ENCODE results near the gene FIBP.
A peak's percentile ranks its signal among the peaks of the same experiment; 100 is the strongest.

The FIBP gene

DNA sequence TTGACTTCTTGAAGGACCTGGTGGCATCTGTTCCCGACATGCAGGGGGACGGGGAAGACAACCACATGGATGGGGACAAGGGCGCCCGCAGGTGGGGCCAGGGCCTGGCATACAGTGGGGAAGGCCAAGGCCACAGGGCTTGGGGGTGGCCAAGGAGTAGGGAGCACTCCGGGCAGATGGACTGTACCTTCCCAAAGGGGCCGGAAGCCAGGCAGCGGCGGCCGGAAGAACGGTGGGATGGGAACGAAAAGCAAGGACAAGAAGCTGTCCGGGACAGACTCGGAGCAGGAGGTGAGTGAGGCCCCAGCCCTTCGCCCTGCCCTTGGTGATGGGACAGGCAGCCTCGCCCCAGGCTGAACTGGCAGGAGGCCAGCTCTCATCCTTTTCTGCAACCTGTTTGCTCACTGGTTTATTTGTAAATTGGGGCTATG, 32.1 kb upstream of the FIBP start:
- Histone ChIP-seq H3K4me1 (ENCODE audit: control insufficient read depth, insufficient read depth, low read length) (peaks cover 42% of the 10 kb centered on the region), H3K27me3 (ENCODE audit: control insufficient read depth, insufficient read depth, low read length) (no peaks in the 10 kb centered on the region), H3K36me3 (ENCODE audit: insufficient read depth, low read length) (peaks cover 60% of the 10 kb centered on the region), H3K9me3 (replicated peaks; ENCODE audit: low read length) (no peaks in the 10 kb centered on the region), H3K9ac (ENCODE audit: low read depth, low read length) (peak overlapping the region; percentile 88), H3K4me3 (ENCODE audit: low read length) (peak overlapping the region; percentile 93), H3K4me2 (ENCODE audit: low read length) (peak overlapping the region; percentile 93)

DNA sequence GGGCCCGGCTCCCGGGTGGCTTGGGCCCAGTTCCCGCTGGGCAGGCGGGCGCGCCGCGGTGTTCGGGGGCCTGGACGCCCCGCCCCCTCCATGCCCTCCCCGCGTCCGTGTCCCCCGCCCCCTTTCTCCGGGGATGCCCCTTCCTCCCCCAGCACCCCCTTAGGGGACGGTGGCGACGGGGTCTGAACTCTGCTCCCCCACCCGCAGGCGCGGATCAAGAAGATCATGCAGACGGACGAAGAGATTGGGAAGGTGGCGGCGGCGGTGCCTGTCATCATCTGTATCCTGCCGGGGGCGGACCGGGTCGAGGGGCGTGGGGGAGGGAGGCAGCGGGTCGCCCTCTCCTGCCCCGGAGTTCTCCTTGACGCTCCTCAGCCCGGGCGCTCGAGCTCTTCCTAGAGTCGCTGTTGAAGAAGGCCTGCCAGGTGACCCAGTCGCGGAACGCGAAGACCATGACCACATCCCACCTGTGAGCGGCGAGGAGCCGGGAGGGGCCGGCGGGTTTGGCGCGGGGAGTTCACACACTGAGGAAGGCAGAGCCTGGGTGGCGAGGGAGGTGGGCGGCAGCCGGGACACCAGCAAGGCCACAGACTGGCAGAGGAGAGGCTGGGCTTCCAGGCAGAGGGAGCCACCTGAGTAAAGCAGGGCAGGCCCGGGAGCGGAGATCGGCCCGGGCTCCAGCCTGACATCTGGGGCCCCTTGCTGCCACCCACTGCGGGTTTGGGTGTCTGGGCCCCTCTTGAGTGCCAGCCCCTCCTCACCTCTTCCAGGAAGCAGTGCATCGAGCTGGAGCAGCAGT, 31.5 kb upstream of the FIBP start:
- no peaks in the 10 kb centered on the region for H3K27me3 ChIP-seq (ENCODE audit: control insufficient read depth, insufficient read depth, low read length)
- H3K9ac ChIP-seq (ENCODE audit: low read depth, low read length) = peak overlapping the region; percentile 88
- peaks cover 53% of the 10 kb centered on the region for H3K36me3 ChIP-seq (ENCODE audit: insufficient read depth, low read length)
- H3K9me3 ChIP-seq (replicated peaks; ENCODE audit: low read length) = no peaks in the 10 kb centered on the region
- H3K4me3 ChIP-seq (ENCODE audit: low read length) = peak overlapping the region; percentile 93
- peak overlapping the region; percentile 93 for H3K4me2 ChIP-seq (ENCODE audit: low read length)
- peaks cover 49% of the 10 kb centered on the region for H3K4me1 ChIP-seq (ENCODE audit: control insufficient read depth, insufficient read depth, low read length)

DNA sequence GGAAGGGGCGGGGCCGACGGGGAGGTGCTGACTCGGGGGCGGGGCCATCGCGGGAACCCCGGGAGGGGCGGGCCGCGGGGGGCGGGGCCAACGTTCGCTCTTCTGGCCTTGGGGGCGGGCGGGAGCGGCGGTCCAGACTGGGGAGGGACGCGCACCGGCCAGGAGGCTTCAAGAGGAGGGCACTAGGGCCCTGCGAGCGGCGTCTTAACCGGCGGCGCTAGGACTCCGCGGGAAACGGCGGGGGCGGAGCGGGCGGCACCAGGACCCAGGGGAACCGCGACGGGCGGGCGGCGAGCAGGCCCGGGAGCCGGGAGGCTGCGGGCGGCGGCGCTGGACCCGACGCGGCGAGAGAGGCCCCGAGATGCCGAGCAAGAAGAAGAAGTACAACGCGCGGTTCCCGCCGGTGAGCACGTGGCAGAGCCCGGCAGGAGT, 30.9 kb upstream of the FIBP start, which contains the start of gene DRAP1:
TSS of gene DRAP1 (plus strand) at position 286 of the 432 bp plus-strand sequence. CDS start at position 362, 76 bp downstream.
- H3K9ac ChIP-seq (ENCODE audit: low read depth, low read length) = peak within 1 kb of the TSS; percentile 98
- no peaks in the 10 kb centered on the region for H3K27me3 ChIP-seq (ENCODE audit: control insufficient read depth, insufficient read depth, low read length)
- peaks cover 55% of the 10 kb centered on the region for H3K4me1 ChIP-seq (ENCODE audit: control insufficient read depth, insufficient read depth, low read length)
- peak within 1 kb of the TSS; percentile 93 for H3K4me3 ChIP-seq (ENCODE audit: low read length)
- no peaks in the 10 kb centered on the region for H3K9me3 ChIP-seq (replicated peaks; ENCODE audit: low read length)
- H3K4me2 ChIP-seq (ENCODE audit: low read length) = peak within 1 kb of the TSS; percentile 95
- H3K36me3 ChIP-seq (ENCODE audit: insufficient read depth, low read length) = peaks cover 47% of the 10 kb centered on the region

DNA sequence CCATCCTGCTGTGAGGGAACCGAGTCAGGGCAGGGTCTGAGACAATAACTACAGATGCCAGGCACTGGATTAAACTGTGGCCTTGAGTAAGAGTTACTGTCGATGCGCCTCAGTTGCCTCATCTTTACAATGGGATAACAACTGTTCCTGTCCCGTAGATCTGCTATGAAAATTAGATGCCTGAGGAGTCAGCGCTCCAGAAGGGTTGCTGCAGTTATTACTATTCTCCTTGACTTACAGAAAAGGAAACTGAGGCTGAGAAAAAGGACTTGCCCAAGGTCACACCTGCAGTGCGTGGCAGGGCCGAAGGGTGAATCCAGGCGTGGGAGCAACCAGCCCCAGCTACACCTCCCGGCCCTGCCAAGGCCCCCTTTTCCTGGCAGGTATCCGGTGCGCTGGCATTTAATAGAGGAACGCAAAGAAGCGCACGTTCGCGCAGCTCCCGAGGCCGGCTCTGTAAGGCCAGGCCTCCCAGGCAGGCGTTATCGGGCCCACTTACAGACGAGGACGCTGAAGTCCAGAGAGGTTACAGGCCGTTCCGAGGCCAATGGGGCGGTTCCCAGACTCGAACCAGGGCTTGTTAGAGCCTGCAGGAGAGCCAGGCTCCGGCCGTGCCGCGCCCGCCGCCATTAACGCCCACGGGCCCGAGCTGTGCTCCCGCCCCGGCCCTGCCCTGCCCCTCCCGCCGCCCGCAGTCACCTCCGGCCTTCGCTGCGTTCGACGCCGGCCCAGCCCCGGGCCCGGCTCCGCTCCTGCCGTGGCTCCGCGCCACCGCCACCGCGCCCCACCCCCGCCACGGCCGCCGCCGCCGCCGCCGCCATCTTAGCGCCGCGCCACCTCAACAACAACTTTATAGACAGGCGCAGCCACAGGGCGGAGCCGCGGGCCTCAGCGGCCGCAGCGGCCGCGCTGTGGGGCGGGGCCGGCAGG, 30.2 kb upstream of the FIBP start, which contains the start of gene C11orf68:
TSS of gene C11orf68 (minus strand) at position 852 of the 930 bp plus-strand sequence. CDS start at position 821, 31 bp downstream.
- peak within 1 kb of the TSS; percentile 93 for H3K4me3 ChIP-seq (ENCODE audit: low read length)
- H3K9ac ChIP-seq (ENCODE audit: low read depth, low read length) = peak within 1 kb of the TSS; percentile 98
- no peaks in the 10 kb centered on the region for H3K9me3 ChIP-seq (replicated peaks; ENCODE audit: low read length)
- H3K36me3 ChIP-seq (ENCODE audit: insufficient read depth, low read length) = peaks cover 47% of the 10 kb centered on the region
- H3K27me3 ChIP-seq (ENCODE audit: control insufficient read depth, insufficient read depth, low read length) = no peaks in the 10 kb centered on the region
- H3K4me2 ChIP-seq (ENCODE audit: low read length) = peak within 1 kb of the TSS; percentile 95
- H3K4me1 ChIP-seq (ENCODE audit: control insufficient read depth, insufficient read depth, low read length) = peaks cover 62% of the 10 kb centered on the region

DNA sequence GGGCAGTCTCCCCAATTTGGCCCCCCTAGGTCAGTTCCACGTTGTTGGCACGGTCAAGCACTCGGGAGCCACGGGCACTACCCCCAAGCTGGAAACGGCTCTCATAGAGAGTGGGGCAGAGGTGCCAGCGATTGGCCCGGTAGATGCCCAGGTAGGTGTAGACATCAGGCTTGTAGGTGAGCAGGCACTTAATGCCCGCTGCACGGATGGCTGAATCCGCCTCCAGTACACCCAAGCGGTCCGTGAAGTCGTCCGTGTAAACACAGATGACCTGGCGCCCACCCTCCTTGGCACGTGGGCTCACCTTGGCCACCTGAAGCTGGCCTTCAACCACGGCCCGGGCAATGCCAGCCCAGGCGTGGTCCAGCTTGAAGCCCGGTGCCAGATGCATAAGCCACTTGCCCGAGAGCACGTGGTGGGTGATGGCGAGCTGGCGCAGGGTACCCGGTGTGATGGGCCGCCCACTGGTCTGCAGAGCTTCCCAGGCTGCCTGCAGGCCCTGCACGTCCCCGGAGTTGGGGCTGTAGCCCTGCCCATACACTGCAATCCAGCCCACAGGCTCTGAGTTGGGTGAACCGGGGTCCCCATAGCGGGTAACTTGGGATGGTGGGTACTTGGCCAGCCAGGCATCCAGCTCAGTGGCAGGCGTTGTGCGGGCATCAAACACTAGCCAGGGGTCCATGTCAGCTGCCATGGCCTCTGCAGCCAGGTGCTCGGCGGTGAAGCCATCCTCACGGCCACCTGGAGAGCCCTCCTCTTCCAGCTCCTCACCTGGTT, 29.4 kb upstream of the FIBP start:
- H3K36me3 ChIP-seq (ENCODE audit: insufficient read depth, low read length) = peaks cover 39% of the 10 kb centered on the region
- no peaks in the 10 kb centered on the region for H3K9me3 ChIP-seq (replicated peaks; ENCODE audit: low read length)
- peak overlapping the region; percentile 98 for H3K9ac ChIP-seq (ENCODE audit: low read depth, low read length)
- H3K4me3 ChIP-seq (ENCODE audit: low read length) = peak overlapping the region; percentile 87
- no peaks in the 10 kb centered on the region for H3K27me3 ChIP-seq (ENCODE audit: control insufficient read depth, insufficient read depth, low read length)
- peak overlapping the region; percentile 95 for H3K4me2 ChIP-seq (ENCODE audit: low read length)
- H3K4me1 ChIP-seq (ENCODE audit: control insufficient read depth, insufficient read depth, low read length) = peaks cover 70% of the 10 kb centered on the region

DNA sequence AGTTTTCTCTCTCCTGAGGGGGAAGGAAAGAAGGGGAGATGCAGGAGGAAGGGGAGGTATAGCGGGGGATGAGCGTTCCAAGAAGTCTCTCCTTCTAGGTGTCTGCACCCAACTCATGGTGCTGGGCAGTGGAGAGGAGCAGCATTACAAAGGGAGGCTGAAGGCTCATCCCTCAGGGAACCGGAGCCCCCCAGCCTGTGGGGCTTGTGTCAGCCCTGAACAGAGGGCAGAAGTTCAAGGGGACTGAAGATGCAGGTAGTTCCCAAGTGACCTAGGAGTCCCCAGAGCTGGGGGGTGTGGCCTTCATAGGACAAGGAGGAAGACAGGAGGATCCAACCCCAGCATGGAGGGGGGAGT, 28.8 kb upstream of the FIBP start:
- Histone ChIP-seq H3K36me3 (ENCODE audit: insufficient read depth, low read length) (peaks cover 33% of the 10 kb centered on the region), H3K9ac (ENCODE audit: low read depth, low read length) (peak overlapping the region; percentile 98), H3K4me3 (ENCODE audit: low read length) (peak overlapping the region; percentile 87), H3K9me3 (replicated peaks; ENCODE audit: low read length) (no peaks in the 10 kb centered on the region), H3K4me1 (ENCODE audit: control insufficient read depth, insufficient read depth, low read length) (peaks cover 73% of the 10 kb centered on the region), H3K4me2 (ENCODE audit: low read length) (peak overlapping the region; percentile 95), H3K27me3 (ENCODE audit: control insufficient read depth, insufficient read depth, low read length) (no peaks in the 10 kb centered on the region)

DNA sequence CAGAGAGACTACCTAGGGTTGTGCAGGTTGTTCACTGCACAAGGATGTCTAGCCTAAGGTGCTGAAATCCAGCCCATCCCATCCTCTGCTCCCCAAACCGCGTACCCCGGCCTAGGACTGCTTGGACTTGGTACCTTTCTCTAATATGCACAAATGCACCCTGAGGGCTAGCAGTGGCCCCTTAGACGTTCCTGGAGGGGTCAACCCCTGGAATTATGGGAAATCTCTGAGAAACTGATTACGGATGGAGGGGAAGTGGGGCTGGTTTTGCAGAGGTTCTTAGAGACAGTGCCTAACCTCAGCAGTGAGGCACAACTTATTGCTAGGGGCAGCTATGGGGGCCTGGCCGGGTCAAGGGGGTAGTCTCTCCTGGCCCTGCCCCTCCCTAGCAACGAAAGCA, 28.1 kb upstream of the FIBP start:
- Histone ChIP-seq H3K4me2 (ENCODE audit: low read length) (peak overlapping the region; percentile 95), H3K36me3 (ENCODE audit: insufficient read depth, low read length) (peaks cover 28% of the 10 kb centered on the region), H3K4me1 (ENCODE audit: control insufficient read depth, insufficient read depth, low read length) (peaks cover 76% of the 10 kb centered on the region), H3K4me3 (ENCODE audit: low read length) (peak overlapping the region; percentile 87), H3K27me3 (ENCODE audit: control insufficient read depth, insufficient read depth, low read length) (no peaks in the 10 kb centered on the region), H3K9ac (ENCODE audit: low read depth, low read length) (peak overlapping the region; percentile 98), H3K9me3 (replicated peaks; ENCODE audit: low read length) (no peaks in the 10 kb centered on the region)

DNA sequence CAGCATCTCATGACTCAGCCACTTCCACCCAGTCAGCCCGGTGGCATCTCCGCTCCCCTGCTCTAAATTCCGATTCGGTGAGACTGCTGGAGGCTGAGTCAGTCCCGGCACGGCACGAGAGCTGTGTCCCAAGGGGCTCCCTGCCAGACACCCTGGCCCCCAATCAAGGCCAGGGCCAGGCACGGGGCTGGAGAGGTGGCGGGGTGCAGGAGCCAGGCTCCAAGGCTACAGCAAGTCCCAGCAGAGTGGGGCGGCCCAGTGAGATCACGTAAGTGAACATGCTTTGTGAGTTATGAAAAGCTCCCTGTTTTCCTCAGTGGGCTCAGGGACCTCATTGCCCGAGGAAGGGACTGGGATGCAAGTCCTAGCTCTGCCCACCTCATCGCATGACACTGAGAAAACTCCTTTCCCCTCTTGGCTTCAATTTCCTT, 27.6 kb upstream of the FIBP start:
- Histone ChIP-seq H3K4me3 (ENCODE audit: low read length) (peak overlapping the region; percentile 87), H3K36me3 (ENCODE audit: insufficient read depth, low read length) (peaks cover 24% of the 10 kb centered on the region), H3K9ac (ENCODE audit: low read depth, low read length) (peak overlapping the region; percentile 98), H3K4me2 (ENCODE audit: low read length) (peak overlapping the region; percentile 95), H3K4me1 (ENCODE audit: control insufficient read depth, insufficient read depth, low read length) (peaks cover 79% of the 10 kb centered on the region), H3K9me3 (replicated peaks; ENCODE audit: low read length) (no peaks in the 10 kb centered on the region), H3K27me3 (ENCODE audit: control insufficient read depth, insufficient read depth, low read length) (no peaks in the 10 kb centered on the region)

DNA sequence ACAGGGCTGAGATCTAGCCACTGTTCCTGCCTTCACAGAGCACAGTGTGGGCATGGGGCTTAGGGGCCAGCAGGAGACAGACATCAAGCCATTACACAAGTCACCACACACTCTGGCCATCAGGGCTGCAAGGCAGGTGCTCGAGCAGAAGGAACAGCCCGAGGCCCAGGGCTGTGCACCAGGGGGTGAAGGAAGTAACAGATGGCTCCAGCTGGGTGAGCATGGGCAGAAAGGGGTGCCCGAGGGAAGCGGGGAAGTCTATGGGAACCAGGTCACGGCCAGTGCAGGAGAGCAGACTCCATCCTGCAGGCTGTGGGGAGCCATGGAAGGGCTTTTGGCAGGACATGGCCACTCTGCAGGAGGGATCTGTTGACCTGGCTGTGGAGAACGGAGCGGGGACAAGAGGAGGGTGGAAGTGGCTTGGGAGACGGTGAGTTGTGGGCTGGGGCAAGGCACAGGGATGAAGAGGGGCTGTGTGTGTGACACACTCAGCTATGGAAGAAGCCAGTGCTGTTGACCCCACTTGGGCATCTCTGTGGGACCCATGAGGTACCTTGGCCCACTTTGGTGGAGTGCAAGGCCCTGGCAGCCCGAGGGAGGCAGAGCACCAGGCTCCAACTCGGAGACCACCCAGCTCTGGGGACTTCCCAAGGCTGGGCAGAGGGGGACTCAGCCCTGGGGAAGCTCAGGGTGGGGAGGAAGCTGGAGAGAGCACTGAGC, 27.0 kb upstream of the FIBP start:
- H3K9ac ChIP-seq (ENCODE audit: low read depth, low read length) = peak overlapping the region; percentile 79
- H3K4me2 ChIP-seq (ENCODE audit: low read length) = peak overlapping the region; percentile 74
- peak overlapping the region; percentile 42 for H3K4me3 ChIP-seq (ENCODE audit: low read length)
- peaks cover 18% of the 10 kb centered on the region for H3K36me3 ChIP-seq (ENCODE audit: insufficient read depth, low read length)
- no peaks in the 10 kb centered on the region for H3K27me3 ChIP-seq (ENCODE audit: control insufficient read depth, insufficient read depth, low read length)
- peaks cover 79% of the 10 kb centered on the region for H3K4me1 ChIP-seq (ENCODE audit: control insufficient read depth, insufficient read depth, low read length)
- H3K9me3 ChIP-seq (replicated peaks; ENCODE audit: low read length) = no peaks in the 10 kb centered on the region

DNA sequence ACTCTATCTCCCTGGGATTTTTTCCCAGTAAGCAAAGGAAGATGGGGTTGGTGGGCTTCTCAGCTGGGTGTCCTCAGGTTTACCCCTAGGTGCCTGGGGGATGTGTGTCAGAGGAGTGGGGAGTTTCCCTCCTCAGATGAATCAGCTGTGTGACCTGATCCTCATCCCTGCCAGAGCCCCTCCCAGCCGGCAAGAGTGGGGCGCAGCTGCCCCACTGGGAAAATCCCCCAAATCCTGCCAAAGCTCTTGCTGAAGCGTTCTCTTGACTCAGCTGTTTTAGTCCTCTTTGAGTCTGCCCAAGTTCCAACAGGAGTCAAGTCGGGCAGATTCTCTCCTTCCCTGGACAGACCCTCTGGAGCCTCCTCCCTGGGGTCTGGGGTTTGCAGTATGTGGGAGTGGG, 24.6 kb upstream of the FIBP start:
- Histone ChIP-seq H3K4me1 (ENCODE audit: control insufficient read depth, insufficient read depth, low read length) (peaks cover 78% of the 10 kb centered on the region), H3K9ac (ENCODE audit: low read depth, low read length) (peak overlapping the region; percentile 76), H3K9me3 (replicated peaks; ENCODE audit: low read length) (no peaks in the 10 kb centered on the region), H3K4me2 (ENCODE audit: low read length) (peak overlapping the region; percentile 19), H3K27me3 (ENCODE audit: control insufficient read depth, insufficient read depth, low read length) (no peaks in the 10 kb centered on the region), H3K36me3 (ENCODE audit: insufficient read depth, low read length) (peaks cover 12% of the 10 kb centered on the region), H3K4me3 (ENCODE audit: low read length) (no peak overlapping the region)
